DND-41 (cell line): ENCODE data around the gene USP10.

Experiments
- EZH2 ChIP-seq: IDR thresholded peaks from 3 replicates; pipeline ENCODE4 v1.6.1; 2012; ENCODE audit warnings: borderline replicate concordance, low read depth, mild to moderate bottlenecking, moderate library complexity, low read length, inconsistent platforms; ENCODE audit not compliant: severe bottlenecking
- TF ChIP-seq, protein P1 (sequence below): IDR thresholded peaks from 2 replicates; pipeline ENCODE4 v1.5.1; 2012; ENCODE audit warnings: borderline replicate concordance, low read length, moderate library complexity, mild to moderate bottlenecking; ENCODE audit not compliant: poor library complexity, severe bottlenecking; ENCODE audit errors: extremely low read depth

DNA sequence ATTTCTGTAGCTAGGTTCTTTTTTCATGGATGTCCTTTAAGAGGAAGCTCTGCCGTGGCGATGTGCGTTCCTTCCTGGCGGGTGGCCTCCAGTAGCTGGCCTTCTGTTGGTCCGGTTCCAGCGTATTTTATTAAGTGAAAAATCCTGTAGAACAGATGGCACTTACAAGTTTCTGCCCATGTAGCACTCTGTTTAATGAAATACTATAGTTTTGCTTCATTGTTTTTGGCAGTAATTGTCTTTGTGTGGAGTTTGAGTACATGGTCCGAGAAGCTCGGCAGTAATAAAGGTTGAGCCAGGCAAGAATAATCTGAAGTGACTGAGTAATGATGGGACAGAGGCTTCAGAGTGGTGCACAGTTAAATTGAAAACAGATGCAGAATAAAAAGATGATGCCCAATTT, 20.4 kb downstream of the USP10 start:
- TF ChIP-seq, protein P1, sequence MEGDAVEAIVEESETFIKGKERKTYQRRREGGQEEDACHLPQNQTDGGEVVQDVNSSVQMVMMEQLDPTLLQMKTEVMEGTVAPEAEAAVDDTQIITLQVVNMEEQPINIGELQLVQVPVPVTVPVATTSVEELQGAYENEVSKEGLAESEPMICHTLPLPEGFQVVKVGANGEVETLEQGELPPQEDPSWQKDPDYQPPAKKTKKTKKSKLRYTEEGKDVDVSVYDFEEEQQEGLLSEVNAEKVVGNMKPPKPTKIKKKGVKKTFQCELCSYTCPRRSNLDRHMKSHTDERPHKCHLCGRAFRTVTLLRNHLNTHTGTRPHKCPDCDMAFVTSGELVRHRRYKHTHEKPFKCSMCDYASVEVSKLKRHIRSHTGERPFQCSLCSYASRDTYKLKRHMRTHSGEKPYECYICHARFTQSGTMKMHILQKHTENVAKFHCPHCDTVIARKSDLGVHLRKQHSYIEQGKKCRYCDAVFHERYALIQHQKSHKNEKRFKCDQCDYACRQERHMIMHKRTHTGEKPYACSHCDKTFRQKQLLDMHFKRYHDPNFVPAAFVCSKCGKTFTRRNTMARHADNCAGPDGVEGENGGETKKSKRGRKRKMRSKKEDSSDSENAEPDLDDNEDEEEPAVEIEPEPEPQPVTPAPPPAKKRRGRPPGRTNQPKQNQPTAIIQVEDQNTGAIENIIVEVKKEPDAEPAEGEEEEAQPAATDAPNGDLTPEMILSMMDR = no peak
- TF ChIP-seq EZH2 = no peak
